Measurements from ENCODE around the gene SLAMF8.

The SLAMF8 gene

GRCh38 chr1:159873530-159874143 is 47.0 kb downstream of the SLAMF8 start:
- DNase-seq = no peak

GRCh38 chr1:159877695-159878444 is 51.2 kb downstream of the SLAMF8 start:
- peak; percentile 12 for DNase-seq

DNA sequence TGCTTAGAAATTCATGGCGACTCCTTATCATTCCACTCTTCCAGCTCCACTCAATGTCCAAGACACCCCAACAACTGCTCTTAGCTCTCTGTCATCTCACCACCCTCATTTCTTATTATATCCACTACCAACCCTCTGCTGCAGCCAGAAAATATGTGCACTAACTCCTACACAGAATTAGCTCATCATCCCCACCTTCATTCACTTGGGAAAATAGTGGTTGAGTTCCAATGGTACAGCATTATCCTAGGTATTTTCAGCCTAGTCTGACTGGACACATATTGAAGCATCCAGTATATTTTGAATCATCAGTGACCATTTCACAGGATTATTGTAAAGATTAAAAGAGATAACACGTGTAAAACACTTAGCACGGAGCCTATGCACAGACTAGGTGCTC is 52.5 kb downstream of the SLAMF8 start:
- no peak for DNase-seq

DNA sequence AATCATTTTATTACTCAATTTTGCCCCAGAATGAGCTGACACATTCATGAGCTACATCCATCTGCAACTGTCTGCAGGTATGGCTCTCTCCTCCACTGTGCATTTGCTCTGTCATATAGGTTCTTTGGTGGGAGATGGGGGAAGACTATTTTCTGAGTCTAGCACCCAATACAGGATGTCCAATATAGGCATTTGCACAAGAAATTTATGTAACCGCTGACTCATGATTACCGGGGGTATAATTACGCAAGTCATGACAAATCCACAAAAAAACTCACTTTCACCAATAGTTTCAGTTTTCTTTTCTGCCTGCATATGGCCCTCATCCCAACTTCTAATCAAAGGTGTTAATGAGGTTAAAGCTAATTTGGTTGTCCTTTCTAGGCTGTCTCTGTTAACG is 53.3 kb downstream of the SLAMF8 start:
- DNase-seq = no peak

DNA sequence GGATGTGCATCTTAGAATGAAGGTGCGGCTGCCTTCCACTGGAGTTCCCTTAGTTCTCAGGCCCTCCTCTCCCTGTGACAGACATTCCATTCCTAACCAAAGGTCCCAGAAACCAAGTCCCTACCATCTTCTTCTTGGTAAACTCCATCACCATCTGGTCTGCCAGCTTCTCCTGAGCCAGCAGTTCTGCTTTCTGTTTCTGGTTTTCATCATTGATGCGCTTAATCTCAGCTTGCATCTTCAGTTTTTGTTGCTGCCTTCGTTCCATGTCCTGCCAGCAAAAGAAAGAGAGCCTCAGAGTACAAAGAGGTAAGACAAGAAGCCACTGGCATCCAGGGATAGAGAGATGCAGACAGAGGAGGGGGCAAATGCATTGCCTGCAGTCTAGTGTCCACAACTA is 53.8 kb downstream of the SLAMF8 start:
- DNase-seq = peak; percentile 9

DNA sequence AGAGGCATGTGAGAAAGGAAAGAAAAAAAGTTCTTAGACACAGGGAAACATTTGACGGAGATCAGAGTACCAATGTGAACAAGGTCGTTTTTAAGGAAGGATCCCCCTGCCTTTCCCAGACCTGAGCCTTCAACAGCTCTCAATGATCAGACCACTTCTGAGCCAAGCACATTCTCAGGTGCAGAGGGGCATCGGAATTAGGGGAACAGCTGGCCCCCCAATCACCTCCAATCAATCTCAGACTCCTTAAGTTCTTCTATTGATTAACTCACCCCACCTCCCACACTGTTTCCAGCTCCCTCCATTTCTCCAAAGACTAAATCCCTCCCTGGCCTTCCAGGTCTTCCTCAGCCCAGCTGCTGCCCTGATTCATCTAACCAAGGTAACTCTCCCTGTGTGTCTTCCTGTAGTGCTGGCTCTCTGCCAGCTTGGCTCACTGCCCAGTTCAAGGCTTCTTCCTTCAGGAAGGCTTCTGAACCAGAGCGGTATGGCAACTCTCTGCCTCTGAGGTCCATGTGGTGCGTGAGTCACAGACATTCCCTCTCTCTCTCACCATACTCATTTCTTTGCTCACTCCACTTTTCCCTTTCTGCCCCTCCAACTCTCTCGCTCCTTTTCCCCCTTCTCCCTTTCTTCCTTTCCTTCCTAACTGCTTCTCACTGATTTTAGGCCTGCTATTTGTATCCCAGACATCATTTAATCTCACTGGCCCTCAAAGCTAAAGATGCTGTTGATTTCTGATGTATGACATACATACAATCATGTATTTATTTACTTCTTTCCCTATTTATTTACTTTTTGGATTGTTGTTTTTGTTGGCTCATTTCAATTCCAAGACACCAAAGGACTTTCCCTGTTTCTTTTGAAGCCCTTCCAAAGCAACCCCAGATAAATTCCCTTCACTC is 55.2 kb downstream of the SLAMF8 start:
- DNase-seq = peak; percentile 78

DNA sequence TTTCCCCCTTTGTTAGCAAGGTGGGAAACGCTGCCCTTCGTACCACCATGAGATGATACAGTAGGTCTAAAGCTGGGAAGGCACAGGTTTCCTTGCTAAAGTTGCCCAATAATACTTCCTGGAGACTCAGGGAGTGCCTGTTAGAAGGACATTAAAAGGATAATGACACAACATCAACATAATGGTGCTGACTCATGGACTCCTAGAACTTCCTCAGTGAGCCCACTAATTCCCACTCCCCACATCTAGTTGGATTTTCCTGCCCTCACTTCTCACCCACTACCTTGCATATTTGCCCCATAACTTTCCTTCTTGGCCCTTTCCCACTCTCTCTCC is 55.8 kb downstream of the SLAMF8 start:
- DNase-seq = no peak

DNA sequence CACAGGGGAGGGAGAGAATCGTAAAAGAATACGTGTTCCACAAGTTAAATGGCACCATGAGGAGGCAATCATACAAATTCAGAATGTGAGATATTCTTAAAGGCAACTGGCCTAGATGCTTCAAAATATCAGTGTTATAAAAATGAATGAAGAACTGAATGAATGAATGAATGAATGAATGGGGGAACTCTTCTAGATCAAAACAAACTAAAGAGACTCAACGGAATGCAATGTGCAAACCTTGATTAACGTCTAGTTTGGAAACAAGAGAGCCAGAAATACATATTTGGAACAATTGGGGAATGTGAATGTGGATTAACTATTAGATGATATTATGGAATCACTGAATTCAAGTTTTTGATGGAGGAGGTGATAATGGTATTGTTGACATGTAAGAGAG is 56.5 kb downstream of the SLAMF8 start:
- DNase-seq = no peak

DNA sequence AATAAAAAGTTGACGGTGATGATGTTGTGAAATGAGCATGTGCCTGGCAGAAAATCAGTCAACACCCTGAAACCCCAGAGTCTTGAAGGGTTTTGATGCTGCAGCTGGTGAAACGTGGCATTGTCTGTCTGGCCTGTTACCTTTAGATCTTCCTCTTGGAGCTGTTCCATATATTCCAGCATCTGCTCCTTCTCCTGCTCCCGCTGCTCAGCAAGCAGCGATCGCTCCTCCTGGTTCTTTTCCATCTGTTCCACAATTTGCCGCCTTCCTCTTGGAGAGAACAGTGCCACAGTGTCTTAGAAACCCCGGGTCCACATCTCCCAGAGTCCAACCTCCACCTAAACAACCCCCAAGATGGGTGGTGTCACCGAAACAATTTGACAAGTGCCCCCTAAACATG is 57.6 kb downstream of the SLAMF8 start:
- no peak for DNase-seq

All from NCI-H2029 treated with DMSO at 0.1 percent for 48 hours (cell line).